ENCODE results near the gene FAM149A.

The FAM149A gene

GRCh38 chr4:186107947-186108346, 3.4 kb downstream of the FAM149A start:
- no peak for DNase-seq

- DNase-seq = no peak
Measured at GRCh38 chr4:186108391-186108790, 3.9 kb downstream of the FAM149A start.

- no peak for DNase-seq
Measured at GRCh38 chr4:186109245-186109644, 4.7 kb downstream of the FAM149A start.

- DNase-seq = no peak
Measured at GRCh38 chr4:186116697-186117096, 12.2 kb downstream of the FAM149A start.

GRCh38 chr4:186118582-186118981, 14.1 kb downstream of the FAM149A start:
- DNase-seq = no peak

- DNase-seq = no peak
Measured at GRCh38 chr4:186121057-186121456, 16.6 kb downstream of the FAM149A start.

- no peak for DNase-seq
Measured at GRCh38 chr4:186128842-186129241, 24.3 kb downstream of the FAM149A start.

- no peak for DNase-seq
Measured at GRCh38 chr4:186131935-186132334, 27.4 kb downstream of the FAM149A start.

GRCh38 chr4:186132577-186133242, 28.2 kb downstream of the FAM149A start:
- peak; percentile 14 for DNase-seq

GRCh38 chr4:186134257-186134656, 29.8 kb downstream of the FAM149A start:
- DNase-seq = peak; percentile 72

GRCh38 chr4:186134861-186135260, 30.4 kb downstream of the FAM149A start:
- DNase-seq = no peak

- no peak for DNase-seq
Measured at GRCh38 chr4:186137196-186137794, 32.8 kb downstream of the FAM149A start.

GRCh38 chr4:186144198-186144945, 39.9 kb downstream of the FAM149A start:
- peak; percentile 14 for DNase-seq

- DNase-seq = peak; percentile 15
Measured at GRCh38 chr4:186144946-186145569, 40.6 kb downstream of the FAM149A start.

GRCh38 chr4:186146458-186146857, 42.0 kb downstream of the FAM149A start:
- DNase-seq = no peak

GRCh38 chr4:186148336-186148975, 44.0 kb downstream of the FAM149A start:
- no peak for DNase-seq

- DNase-seq = no peak
Measured at GRCh38 chr4:186149872-186150271, 45.4 kb downstream of the FAM149A start.

GRCh38 chr4:186150926-186151325, 46.4 kb downstream of the FAM149A start:
- DNase-seq = no peak

GRCh38 chr4:186151499-186151898, 47.0 kb downstream of the FAM149A start:
- no peak for DNase-seq

- DNase-seq = no peak
Measured at GRCh38 chr4:186158021-186158813, 53.7 kb downstream of the FAM149A start.

GRCh38 chr4:186158966-186159365, 54.5 kb downstream of the FAM149A start:
- no peak for DNase-seq

- no peak for DNase-seq
Measured at GRCh38 chr4:186159613-186160012, 55.1 kb downstream of the FAM149A start.
